Left cardiac atrium (tissue), 4 donors: ENCODE results near the gene PDIA4. TPM values are rescaled to one million over a fixed set of nuclear protein-coding genes. Genes with fewer than 3 reads are reported as not detected.

ENCODE experiments used
- ATAC-seq, 2 donors: fragments of 200-7000 bp; cut with Tn5 transposase; one replicate each; pipeline ENCODE4 v1.9.1; 2020; ENCODE audit warnings: mild to moderate bottlenecking in 2 of 2, moderate library complexity in 2 of 2
- DNase-seq: peaks from one replicate; pipeline ENCODE4 v3.0.0-alpha.2; 2020
- intact Hi-C, 2 donors: fragments of 100-400 bp; cut with DNase I; formaldehyde crosslinking; loops; one replicate each; pipeline versions ENCODE4 v1.14.1 to v1.15.1; 2022 to 2023
- total RNA-seq, 2 donors: library from RNA; stranded (reverse); fragmentation: NEBNext Ultra II Directional; extraction: Animal tissue kit (Norgen Biotek cat#: 25700); gene quantifications; one replicate each; pipeline ENCODE4 v1.2.1, GENCODE V29; 2021
- donor health status: DM: no; HTN: yes; CAD: no.
- donor health status: DM: no; HTN: yes; CAD: no; lungs with severe emphysema.
- donor health status: DM: yes; HTN: yes; CAD: no.
- donor health status: Dilated cardiomyopathy.

PDIA4 gene
- total RNA-seq, 2 donors from 2014 or later: 56.2 to 95.3 TPM

DNA sequence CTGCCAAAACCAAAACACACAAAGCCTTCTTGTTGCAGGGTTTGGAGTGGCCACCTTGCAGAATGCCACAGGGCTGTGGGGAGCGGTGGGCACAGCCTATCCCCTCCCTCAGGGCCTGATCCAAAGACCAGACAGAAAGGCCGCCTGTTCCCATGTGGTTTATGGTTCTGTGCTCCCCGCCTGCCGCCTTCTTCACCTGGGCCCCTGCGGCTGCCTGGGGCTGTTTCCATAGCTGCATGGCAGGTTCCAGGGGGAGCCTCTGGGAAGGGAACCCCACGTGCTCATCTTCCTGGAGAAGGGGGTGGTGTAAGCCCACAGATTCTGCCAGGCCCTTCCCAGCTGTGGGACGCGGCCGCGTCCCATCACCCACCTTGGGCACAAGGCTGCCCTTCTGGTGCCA lies 73.5 kb downstream of the PDIA4 start:
- DNase-seq (no peak), ATAC-seq (no peak)
- intact Hi-C loops: no loop called here

DNA sequence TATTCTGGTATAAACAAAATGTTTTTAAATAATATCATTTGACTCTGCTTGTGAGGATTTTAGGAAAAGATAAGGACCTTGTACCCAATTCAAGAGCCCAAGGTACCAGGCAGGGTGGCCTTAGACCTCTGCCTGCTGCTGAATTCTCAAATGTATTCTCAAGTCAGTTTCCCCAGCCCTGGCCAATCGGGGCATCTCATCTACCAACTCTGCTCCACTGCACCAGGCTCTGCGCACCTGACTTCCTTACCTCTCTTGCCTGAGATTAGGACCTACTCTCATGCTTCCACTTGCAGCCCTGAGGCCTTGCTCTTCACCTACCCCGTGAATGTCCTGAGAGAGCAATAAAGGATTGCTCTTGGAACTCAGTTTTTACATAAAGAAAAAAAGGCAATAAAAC lies 74.6 kb downstream of the PDIA4 start:
- intact Hi-C loops: no loop called here
- DNase-seq (no peak), ATAC-seq (no peak)

Other genes with a start within 250 kb of the PDIA4 start
- gene EZH2, start 144.2 kb downstream of the PDIA4 start, total RNA-seq: 1 to 10 TPM; 1.9 to 2.3 TPM
- gene ZNF786, start 62.2 kb upstream of the PDIA4 start, total RNA-seq: 1 to 10 TPM; 2.9 to 3.0 TPM
- 1 to 10 TPM in 1 of 2 donors, under 1 TPM in 1; 0.79 to 1.0 TPM for gene ZNF425, start 97.8 kb upstream of the PDIA4 start, total RNA-seq
- 10 to 100 TPM in 1 of 2 donors, 1 to 10 TPM in 1; 7.3 to 10.7 TPM for gene ZNF398, start 118.9 kb upstream of the PDIA4 start, total RNA-seq
- gene ZNF282, start 167.0 kb upstream of the PDIA4 start, total RNA-seq: 10 to 100 TPM; 11.5 to 13.3 TPM
- 1 to 10 TPM; 4.9 to 6.0 TPM for gene ZNF212, start 211.1 kb upstream of the PDIA4 start, total RNA-seq
- 1 to 10 TPM; 5.8 to 8.6 TPM for gene ZNF783, start 233.7 kb upstream of the PDIA4 start, total RNA-seq